Coronary artery (tissue), 2 donors: Measurements from ENCODE around the gene NFYC.

Source experiments
- DNase-seq: peaks from one replicate; pipeline ENCODE4 v3.0.0-alpha.2; 2017; ENCODE audit warnings: low spot score
- H3K27ac ChIP-seq, 2 donors: fragments of 200-600 bp; sonication (generic); one replicate each; pipeline ENCODE4 v1.5.1; 2016 to 2019
- H3K4me3 ChIP-seq: fragments of 200-600 bp; sonication (generic); 2 replicates; pipeline ENCODE4 v1.5.1; 2016; ENCODE audit warnings: mild to moderate bottlenecking, moderate library complexity
- CTCF ChIP-seq: fragments of 200-600 bp; sonication (generic); IDR thresholded peaks from one replicate; pipeline ENCODE4 v1.5.1; 2019; ENCODE audit warnings: antibody characterized with exemption

The NFYC gene

GRCh38 chr1:40710581-40711315, 19.2 kb downstream of the NFYC start:
- peak overlapping the region; percentile 47 to 78 for H3K27ac ChIP-seq
- H3K4me3 ChIP-seq = peak overlapping the region; percentile 68
- TF ChIP-seq CTCF = no peak
- no peak for DNase-seq

- no peak for TF ChIP-seq CTCF
- peak overlapping the region; percentile 47 to 78 for H3K27ac ChIP-seq
- H3K4me3 ChIP-seq = peak overlapping the region; percentile 1
- no peak for DNase-seq
Measured at GRCh38 chr1:40711465-40712404, 20.2 kb downstream of the NFYC start.

GRCh38 chr1:40712405-40712944, 21.0 kb downstream of the NFYC start:
- no peak overlapping the region for H3K4me3 ChIP-seq
- no peak for TF ChIP-seq CTCF
- H3K27ac ChIP-seq = peak overlapping the region; percentile 47 to 78
- DNase-seq = no peak

GRCh38 chr1:40712997-40713396, 21.5 kb downstream of the NFYC start:
- no peak for DNase-seq

GRCh38 chr1:40715491-40716059, 24.1 kb downstream of the NFYC start:
- no peak overlapping the region for H3K27ac ChIP-seq
- DNase-seq = no peak
- no peak for TF ChIP-seq CTCF
- no peak overlapping the region for H3K4me3 ChIP-seq

More at GRCh38 chr1:40712997-40713396, 21.5 kb downstream of the NFYC start:
- peak overlapping the region in 1 of 2 donors; percentile 54 for H3K27ac ChIP-seq
- H3K4me3 ChIP-seq = no peak overlapping the region
- TF ChIP-seq CTCF = no peak

GRCh38 chr1:40717065-40717464, 25.6 kb downstream of the NFYC start:
- no peak for DNase-seq
- Histone ChIP-seq H3K27ac (no peak overlapping the region), H3K4me3 (no peak overlapping the region)
- no peak for TF ChIP-seq CTCF
